ENCODE data around the gene SLC8B1.
A peak's percentile ranks its signal among the peaks of the same experiment; 100 is the strongest.

SLC8B1 gene

GRCh38 chr12:113334786-113335539 is at the start of gene SLC8B1:
Gene SLC8B1 (minus strand): TSS chr12:113335109. CDS start chr12:113332878, 2,231 bp downstream.
- DNase-seq (ENCODE audit: low read depth), result peak; percentile 88
- no peak for TF ChIP-seq CTCF (IDR thresholded peaks at IDR 0.05; ENCODE audit: insufficient read depth, low read depth, low read length, missing control alignments)

GRCh38 chr12:113382206-113382605 is 47.3 kb upstream of the SLC8B1 start:
- DNase-seq (ENCODE audit: low read depth), result no peak
- no peak overlapping the region for H3K4me3 ChIP-seq (ENCODE audit: low read depth, low read length)
- no peak for TF ChIP-seq CTCF (IDR thresholded peaks at IDR 0.05; ENCODE audit: insufficient read depth, low read depth, low read length, missing control alignments)

More at GRCh38 chr12:113334786-113335539, at the start of gene SLC8B1:
- peak within 1 kb of the TSS; percentile 81 for H3K4me3 ChIP-seq (ENCODE audit: low read depth, low read length)

GRCh38 chr12:113381220-113381619 is 46.3 kb upstream of the SLC8B1 start:
- TF ChIP-seq CTCF (IDR thresholded peaks at IDR 0.05; ENCODE audit: insufficient read depth, low read depth, low read length, missing control alignments), result no peak
- no peak overlapping the region for H3K4me3 ChIP-seq (ENCODE audit: low read depth, low read length)
- no peak for DNase-seq (ENCODE audit: low read depth)

- H3K4me3 ChIP-seq (ENCODE audit: low read depth, low read length), result no peak overlapping the region
- TF ChIP-seq CTCF (IDR thresholded peaks at IDR 0.05; ENCODE audit: insufficient read depth, low read depth, low read length, missing control alignments), result no peak
- no peak for DNase-seq (ENCODE audit: low read depth)
Observed at GRCh38 chr12:113378291-113378690, 43.4 kb upstream of the SLC8B1 start.

GRCh38 chr12:113374823-113375428 is 40.0 kb upstream of the SLC8B1 start:
- TF ChIP-seq CTCF (IDR thresholded peaks at IDR 0.05; ENCODE audit: insufficient read depth, low read depth, low read length, missing control alignments), result no peak
- no peak for DNase-seq (ENCODE audit: low read depth)
- no peak overlapping the region for H3K4me3 ChIP-seq (ENCODE audit: low read depth, low read length)

- no peak for DNase-seq (ENCODE audit: low read depth)
- H3K4me3 ChIP-seq (ENCODE audit: low read depth, low read length), result no peak overlapping the region
- TF ChIP-seq CTCF (IDR thresholded peaks at IDR 0.05; ENCODE audit: insufficient read depth, low read depth, low read length, missing control alignments), result no peak
Observed at GRCh38 chr12:113373969-113374368, 39.1 kb upstream of the SLC8B1 start.

Data from GM12865 (cell line).